Measurements from ENCODE around the gene PSD2. TPM values are rescaled to one million over a fixed set of nuclear protein-coding genes. Genes with fewer than 3 reads are reported as not detected.

The PSD2 gene
- total RNA-seq, 4 donors from 2014 or later, result 0.30 to 0.76 TPM; not detected in 2

- no peak overlapping the region for H3K27ac ChIP-seq
- intact Hi-C loops (cut with DNase I; ENCODE audit: low total_unique reads), result loop anchor here (10.0 kb wide), 1 partner anchor 339 kb away; no protein-coding TSS in a partner anchor
- no peak for TF ChIP-seq POLR2A (IDR thresholded peaks at IDR 0.05)
- TF ChIP-seq CTCF (IDR thresholded peaks at IDR 0.05), result no peak
Observed at GRCh38 chr5:139763280-139763929, 32.2 kb upstream of the PSD2 start.

GRCh38 chr5:139763930-139764791 is 31.4 kb upstream of the PSD2 start:
- H3K27ac ChIP-seq, result no peak overlapping the region
- no peaks in the 10 kb centered on the region for H3K27me3 ChIP-seq
- TF ChIP-seq CTCF (IDR thresholded peaks at IDR 0.05) (no peak), POLR2A (IDR thresholded peaks at IDR 0.05) (no peak)
- peaks cover 0 to 5% of the 10 kb centered on the region in 2 donors for H3K4me1 ChIP-seq
- no peaks in the 10 kb centered on the region for H3K36me3 ChIP-seq
- H3K9me3 ChIP-seq, result no peaks in the 10 kb centered on the region
- DNase-seq, result no peak
- no peak overlapping the region for H3K4me3 ChIP-seq
- intact Hi-C loops (cut with DNase I; ENCODE audit: low total_unique reads), result loop anchor here (2.0 to 10.0 kb wide), 2 partner anchors 129 to 339 kb away; no protein-coding TSS in a partner anchor

More at GRCh38 chr5:139763280-139763929, 32.2 kb upstream of the PSD2 start:
- Histone ChIP-seq H3K4me1 (peaks cover 0 to 5% of the 10 kb centered on the region in 2 donors), H3K27me3 (no peaks in the 10 kb centered on the region), H3K9me3 (no peaks in the 10 kb centered on the region), H3K36me3 (no peaks in the 10 kb centered on the region), H3K4me3 (no peak overlapping the region)
- no peak for DNase-seq

GRCh38 chr5:139764886-139765408 is 30.7 kb upstream of the PSD2 start:
- Histone ChIP-seq H3K4me3 (no peak overlapping the region), H3K36me3 (no peaks in the 10 kb centered on the region), H3K27ac (no peak overlapping the region), H3K27me3 (no peaks in the 10 kb centered on the region), H3K9me3 (no peaks in the 10 kb centered on the region), H3K4me1 (peaks cover 0 to 5% of the 10 kb centered on the region in 2 donors)
- no peak for DNase-seq
- intact Hi-C loops (cut with DNase I; ENCODE audit: low total_unique reads), result loop anchor here (2.0 to 10.0 kb wide), 2 partner anchors 130 to 340 kb away; no protein-coding TSS in a partner anchor
- TF ChIP-seq POLR2A (IDR thresholded peaks at IDR 0.05) (no peak), CTCF (IDR thresholded peaks at IDR 0.05) (no peak)

GRCh38 chr5:139765409-139766217 is 30.0 kb upstream of the PSD2 start:
- Histone ChIP-seq H3K4me1 (peaks cover 0 to 5% of the 10 kb centered on the region in 2 donors), H3K36me3 (no peaks in the 10 kb centered on the region), H3K27ac (no peak overlapping the region), H3K27me3 (no peaks in the 10 kb centered on the region), H3K4me3 (peak overlapping the region; percentile 45 to 46), H3K9me3 (no peaks in the 10 kb centered on the region)
- DNase-seq, result peak; percentile 62 to 80
- TF ChIP-seq CTCF (IDR thresholded peaks at IDR 0.05), result peak; percentile 93 to 99 (median 98)
- peak in 1 of 2 donors; percentile 37 for TF ChIP-seq POLR2A (IDR thresholded peaks at IDR 0.05)
- intact Hi-C loops (cut with DNase I; ENCODE audit: low total_unique reads), result loop anchor here (2.0 to 10.0 kb wide), 2 partner anchors 131 to 341 kb away; no protein-coding TSS in a partner anchor
